H9 (cell line): Measurements from ENCODE around the gene PLCB1. TPM values are rescaled to one million over a fixed set of nuclear protein-coding genes. Genes with fewer than 3 reads are reported as not detected.

Experiments used
- DNase-seq: peaks from one replicate; pipeline ENCODE4 v3.0.0-alpha.2; 2017
- H2AFZ ChIP-seq: one replicate; pipeline ENCODE4 v1.6.1; 2013; ENCODE audit warnings: mild to moderate bottlenecking, low read length, control low read depth, moderate library complexity
- H2AK5ac ChIP-seq: 2 replicates; pipeline ENCODE4 v1.6.1; 2013; ENCODE audit warnings: low read length, control low read depth, mixed read lengths; ENCODE audit not compliant: insufficient read length
- H2BK120ac ChIP-seq: one replicate; pipeline ENCODE4 v1.6.1; 2013; ENCODE audit warnings: low read depth, mild to moderate bottlenecking, low read length, control low read depth, inconsistent platforms; ENCODE audit not compliant: poor library complexity, severe bottlenecking
- H2BK12ac ChIP-seq: 2 replicates; pipeline ENCODE4 v1.6.1; 2013; ENCODE audit warnings: low read length, control low read depth, mixed read lengths, low read depth; ENCODE audit not compliant: insufficient read length
- H2BK15ac ChIP-seq: 2 replicates; pipeline ENCODE4 v1.6.1; 2013; ENCODE audit warnings: low read depth, low read length, control low read depth
- H2BK20ac ChIP-seq: one replicate; pipeline ENCODE4 v1.6.1; 2013; ENCODE audit warnings: low read depth, mild to moderate bottlenecking, low read length, control low read depth, inconsistent platforms; ENCODE audit not compliant: poor library complexity, severe bottlenecking
- H2BK5ac ChIP-seq: 2 replicates; pipeline ENCODE4 v1.6.1; 2013; ENCODE audit warnings: low read length, control low read depth, mixed read lengths; ENCODE audit not compliant: insufficient read length
- H3K14ac ChIP-seq: 2 replicates; pipeline ENCODE4 v1.6.1; 2013; ENCODE audit warnings: low read length, control low read depth; ENCODE audit not compliant: insufficient read depth
- H3K18ac ChIP-seq: 2 replicates; pipeline ENCODE4 v1.6.1; 2013; ENCODE audit warnings: low read depth, mild to moderate bottlenecking, mixed read lengths, low read length, control low read depth; ENCODE audit not compliant: insufficient read length
- H3K23ac ChIP-seq: 2 replicates; pipeline ENCODE4 v1.6.1; 2013; ENCODE audit warnings: low read length, control low read depth, mixed read lengths, low read depth; ENCODE audit not compliant: insufficient read length
- H3K23me2 ChIP-seq: 2 replicates; pipeline ENCODE4 v1.6.1; 2013; ENCODE audit warnings: low read depth, mild to moderate bottlenecking, mixed read lengths, low read length, control low read depth; ENCODE audit not compliant: insufficient read length, poor library complexity, severe bottlenecking
- H3K27ac ChIP-seq: 2 replicates; pipeline ENCODE4 v1.5.1; 2013; ENCODE audit warnings: low read length, control low read depth, mixed read lengths, low read depth; ENCODE audit not compliant: insufficient read length
- H3K27me3 ChIP-seq: 2 replicates; pipeline ENCODE4 v1.6.1; 2013; ENCODE audit warnings: low read length, control low read depth, inconsistent platforms; ENCODE audit not compliant: insufficient read depth
- H3K4ac ChIP-seq: 2 replicates; pipeline ENCODE4 v1.6.1; 2013; ENCODE audit warnings: low read depth, mild to moderate bottlenecking, control low read depth, inconsistent platforms, low read length, moderate library complexity
- H3K4me1 ChIP-seq: 2 replicates; pipeline ENCODE4 v1.6.1; 2013; ENCODE audit warnings: low read length, control low read depth, inconsistent platforms; ENCODE audit not compliant: insufficient read depth
- H3K4me2 ChIP-seq: 2 replicates; pipeline ENCODE4 v1.6.1; 2013; ENCODE audit warnings: low read length, control low read depth, mixed read lengths; ENCODE audit not compliant: insufficient read length, insufficient read depth
- H3K56ac ChIP-seq: 2 replicates; pipeline ENCODE4 v1.6.1; 2013; ENCODE audit warnings: low read depth, mild to moderate bottlenecking, mixed read lengths, low read length, control low read depth; ENCODE audit not compliant: insufficient read length
- H3K79me1 ChIP-seq: 2 replicates; pipeline ENCODE4 v1.6.1; 2013; ENCODE audit warnings: low read depth, mild to moderate bottlenecking, moderate library complexity, low read length, control low read depth, inconsistent platforms; ENCODE audit not compliant: insufficient read depth, poor library complexity, severe bottlenecking
- H3K79me2 ChIP-seq: 2 replicates; pipeline ENCODE4 v1.6.1; 2013; ENCODE audit warnings: low read length, control low read depth, inconsistent platforms; ENCODE audit not compliant: insufficient read depth
- H3K9ac ChIP-seq: 2 replicates; pipeline ENCODE4 v1.6.1; 2013; ENCODE audit warnings: low read length, control low read depth, mixed read lengths; ENCODE audit not compliant: insufficient read length; ENCODE audit errors: extremely low read depth
- H3K9me3 ChIP-seq: one replicate; pipeline ENCODE4 v1.6.1; 2013; ENCODE audit warnings: low read depth, low read length, inconsistent platforms; ENCODE audit not compliant: control insufficient read depth
- H3T11ph ChIP-seq: one replicate; pipeline ENCODE4 v1.6.1; 2013; ENCODE audit warnings: mild to moderate bottlenecking, low read length, control low read depth, inconsistent platforms
- H4K20me1 ChIP-seq: one replicate; pipeline ENCODE4 v1.6.1; 2013; ENCODE audit not compliant: control insufficient read depth, insufficient read length, insufficient read depth
- H4K5ac ChIP-seq: 2 replicates; pipeline ENCODE4 v1.6.1; 2013; ENCODE audit warnings: low read depth, mild to moderate bottlenecking, mixed read lengths, low read length, control low read depth; ENCODE audit not compliant: insufficient read length
- H4K8ac ChIP-seq: replicated peaks from 2 replicates; pipeline ENCODE4 v1.6.1; 2013; ENCODE audit warnings: low read length, control low read depth, mixed read lengths, low read depth; ENCODE audit not compliant: insufficient read length
- H4K91ac ChIP-seq: 2 replicates; pipeline ENCODE4 v1.6.1; 2013; ENCODE audit warnings: low read depth, mild to moderate bottlenecking, moderate library complexity, mixed read lengths, low read length, control low read depth; ENCODE audit not compliant: insufficient read length
- H3K27ac Mint-ChIP-seq, 3 experiments: 2 replicates in 2 of 3; 3 replicates in 1 of 3; pipeline ENCODE4 v1.8.0; 2020 to 2021; ENCODE audit warnings: mixed read lengths in 3 of 3, mild to moderate bottlenecking in 1 of 3, moderate library complexity in 1 of 3
- H3K27me3 Mint-ChIP-seq: 2 replicates; pipeline ENCODE4 v1.8.0; 2021; ENCODE audit warnings: low read depth, mild to moderate bottlenecking, moderate library complexity, mixed read lengths
- H3K36me3 Mint-ChIP-seq, 3 experiments: 2 replicates in 2 of 3; 3 replicates in 1 of 3; pipeline ENCODE4 v1.8.0; 2020 to 2021; ENCODE audit warnings: low read depth in 3 of 3, mixed read lengths in 3 of 3; ENCODE audit not compliant: insufficient read depth in 1 of 3
- H3K4me1 Mint-ChIP-seq, 2 experiments: 2 replicates each; pipeline ENCODE4 v1.8.0; 2020; ENCODE audit warnings: mixed read lengths in 2 of 2
- H3K4me3 Mint-ChIP-seq, 2 experiments: 2 replicates in 1 of 2; 3 replicates in 1 of 2; pipeline ENCODE4 v1.8.0; 2020 to 2021; ENCODE audit warnings: mild to moderate bottlenecking in 2 of 2, mixed read lengths in 2 of 2, moderate library complexity in 1 of 2
- H3K9me3 Mint-ChIP-seq, 2 experiments: 2 replicates in 1 of 2; 3 replicates in 1 of 2; pipeline ENCODE4 v1.8.0; 2020; ENCODE audit warnings: mild to moderate bottlenecking in 2 of 2, mixed read lengths in 2 of 2, moderate library complexity in 1 of 2
- CTCF ChIP-seq: fragments of 200-600 bp; sonication (generic); conservative IDR thresholded peaks from 3 replicates; pipeline ENCODE4 v1.8.0; 2021; ENCODE audit warnings: antibody characterized with exemption, mild to moderate bottlenecking
- WGBS: extraction: QIAGEN DNeasy Blood & Tissue Kit; methylation state at CpG from one replicate; pipeline ENCODE4 v1.1.7; 2013; ENCODE audit warnings: missing lambda C conversion rate, low lambda C conversion rate, mixed read lengths; ENCODE audit not compliant: insufficient read length; ENCODE audit errors: extremely low coverage; 5-methylcytosine and 5-hydroxymethylcytosine counted together
- total RNA-seq: library from RNA; stranded (reverse); gene quantifications from 2 replicates; pipeline ENCODE4 v1.2.1, GENCODE V29; 2021

Gene PLCB1
- total RNA-seq, 1 experiment from 2014 or later: 11.5 TPM

- no peak overlapping the region for H3K18ac ChIP-seq
- no peak overlapping the region for H4K5ac ChIP-seq
- no peaks in the 10 kb centered on the region for H3K79me1 ChIP-seq
- no peaks in the 10 kb centered on the region for H4K20me1 ChIP-seq
- H2BK20ac ChIP-seq: no peak overlapping the region
- Mint-ChIP-seq H3K27ac (no peak overlapping the region; a peak in 1 of 7 replicates), H3K4me1 (peaks cover 4 to 5% of the 10 kb centered on the region in 2 experiments; a peak in 2 of 4 replicates), H3K36me3 (peaks cover 4 to 9% (median 7%) of the 10 kb centered on the region in 3 experiments; a peak in 5 of 7 replicates), H3K27me3 (no peaks in the 10 kb centered on the region), H3K9me3 (peaks cover 0 to 3% of the 10 kb centered on the region in 2 experiments; a peak in 2 of 5 replicates), H3K4me3 (no peak overlapping the region)
- no peak overlapping the region for H3T11ph ChIP-seq
- no peak overlapping the region for H3K56ac ChIP-seq
- no peak overlapping the region for H4K8ac ChIP-seq
- H3K23ac ChIP-seq: no peak overlapping the region
- H3K9me3 ChIP-seq: no peaks in the 10 kb centered on the region
- no peak for DNase-seq
- H2BK5ac ChIP-seq: no peak overlapping the region
- WGBS: no CpG with 5 or more reads among the region's 4 CpGs
- no peak overlapping the region for H3K4me2 ChIP-seq
- no peak overlapping the region for H3K4ac ChIP-seq
- H4K91ac ChIP-seq: no peak overlapping the region
- no peak overlapping the region for H2BK12ac ChIP-seq
- TF ChIP-seq CTCF: no peak
- H2BK120ac ChIP-seq: no peak overlapping the region
- H2AK5ac ChIP-seq: no peak overlapping the region
- no peaks in the 10 kb centered on the region for H3K79me2 ChIP-seq
- H3K27ac ChIP-seq: no peak overlapping the region
- no peaks in the 10 kb centered on the region for H3K4me1 ChIP-seq
- no peak overlapping the region for H2AFZ ChIP-seq
- no peak overlapping the region for H3K14ac ChIP-seq
- no peak overlapping the region for H3K9ac ChIP-seq
- H2BK15ac ChIP-seq: no peak overlapping the region
- no peaks in the 10 kb centered on the region for H3K27me3 ChIP-seq
- no peaks in the 10 kb centered on the region for H3K23me2 ChIP-seq
These were observed 645.8 kb downstream of the PLCB1 start for GRCh38 chr20:8777911-8778310.
